GM15510 (cell line): Measurements from ENCODE around the gene GTF3C2.

Experiments used
- POLR2A ChIP-seq: IDR thresholded peaks from 3 replicates; pipeline ENCODE4 v1.6.1; 2011; ENCODE audit warnings: borderline replicate concordance; ENCODE audit not compliant: insufficient read length; ENCODE audit errors: extremely low read depth

GTF3C2 gene

GRCh38 chr2:27356382-27357181, at the start of gene GTF3C2:
TSS of gene GTF3C2 (minus strand) at chr2:27356764. CDS start at chr2:27343554, 13,210 bp downstream.
- TF ChIP-seq POLR2A: peak; percentile 53

- no peak for TF ChIP-seq POLR2A
These were observed 44.0 kb upstream of the GTF3C2 start for GRCh38 chr2:27400348-27401135.

- no peak for TF ChIP-seq POLR2A
These were observed 42.4 kb upstream of the GTF3C2 start for GRCh38 chr2:27398962-27399361.

GRCh38 chr2:27393225-27393624, 36.7 kb upstream of the GTF3C2 start:
- TF ChIP-seq POLR2A: no peak

GRCh38 chr2:27390822-27391679, 34.5 kb upstream of the GTF3C2 start:
- no peak for TF ChIP-seq POLR2A

- no peak for TF ChIP-seq POLR2A
These were observed 25.1 kb upstream of the GTF3C2 start for GRCh38 chr2:27381577-27382181.

GRCh38 chr2:27380626-27381545, 24.3 kb upstream of the GTF3C2 start, which contains the start of gene ZNF513:
TSS of gene ZNF513 (minus strand) at chr2:27380734. CDS start at chr2:27380526, 208 bp downstream.
- TF ChIP-seq POLR2A: peak; percentile 57

- no peak for TF ChIP-seq POLR2A
These were observed 23.5 kb upstream of the GTF3C2 start for GRCh38 chr2:27379836-27380625.

GRCh38 chr2:27379383-27379835, 22.8 kb upstream of the GTF3C2 start:
- no peak for TF ChIP-seq POLR2A

- no peak for TF ChIP-seq POLR2A
These were observed 22.3 kb upstream of the GTF3C2 start for GRCh38 chr2:27378809-27379290.

- no peak for TF ChIP-seq POLR2A
These were observed 21.7 kb upstream of the GTF3C2 start for GRCh38 chr2:27378096-27378808.

GRCh38 chr2:27377618-27378095, 21.1 kb upstream of the GTF3C2 start:
- no peak for TF ChIP-seq POLR2A
